ENCODE data around the gene RALGPS1.

GRCh38 chr9:127180457-127181314 is 266.1 kb downstream of the RALGPS1 start:
- no peak for TF ChIP-seq POLR2AphosphoS5 (IDR thresholded peaks at IDR 0.05)
- no peak for TF ChIP-seq CTCF (IDR thresholded peaks at IDR 0.05)
